Ishikawa (cell line): ENCODE measurements around the gene CHST2.

Experiments
- CEBPB ChIP-seq: IDR thresholded peaks from 2 replicates; pipeline ENCODE4 v1.6.1; 2012
- CREB1 ChIP-seq: IDR thresholded peaks from 2 replicates; pipeline ENCODE4 v1.6.1; 2012; ENCODE audit warnings: low read depth
- EGR1 ChIP-seq: IDR thresholded peaks from 2 replicates; pipeline ENCODE4 v1.6.1; 2012
- EP300 ChIP-seq: IDR thresholded peaks from 2 replicates; pipeline ENCODE4 v1.6.1; 2012; ENCODE audit warnings: borderline replicate concordance
- RAD21 ChIP-seq: IDR thresholded peaks from 2 replicates; pipeline ENCODE4 v1.6.1; 2012; ENCODE audit warnings: low read depth
- TAF1 ChIP-seq: IDR thresholded peaks from 2 replicates; pipeline ENCODE4 v1.6.1; 2012; ENCODE audit warnings: low read depth, mild to moderate bottlenecking
- TEAD4 ChIP-seq: IDR thresholded peaks from 2 replicates; pipeline ENCODE4 v1.6.1; 2012
- YY1 ChIP-seq: IDR thresholded peaks from 2 replicates; pipeline ENCODE4 v1.6.1; 2012; ENCODE audit warnings: low read depth

- TF ChIP-seq EP300 (no peak), TAF1 (no peak), TEAD4 (no peak), YY1 (no peak), CREB1 (no peak), CEBPB (no peak), RAD21 (no peak), EGR1 (no peak)
Measured at GRCh38 chr3:143103652-143104051, 15.9 kb upstream of the CHST2 start.
